ENCODE data around the gene ATP13A3. TPM values are rescaled to one million over a fixed set of nuclear protein-coding genes. Genes with fewer than 3 reads are reported as not detected.
A peak's percentile ranks its signal among the peaks of the same experiment; 100 is the strongest.
"Not testable (repeated sequence)": the region's sequence is repeated elsewhere in the genome, so short reads cannot be mapped to it uniquely, and the experiment has no call there.

The ATP13A3 gene
- total and polyA plus RNA-seq, 9 of the 15 experiments (the other 6 are each of a cell fraction or from before 2014, with no cell fraction given): 16.6 to 135 (median 86.6) TPM

GRCh38 chr3:194520201-194520600 lies 33.4 kb upstream of the ATP13A3 start (continued):
- peak; percentile 14; the same call in 1 of the 2 replicates for TF ChIP-seq REST (IDR thresholded peaks at IDR 0.05; ENCODE audit: borderline replicate concordance)
- not testable (repeated sequence) for TF ChIP-seq REST (CRISPR knock-in tag; IDR thresholded peaks at IDR 0.05; ENCODE audit: low read depth)
- peak; percentile 26 for TF ChIP-seq CTCFL (IDR thresholded peaks at IDR 0.05; ENCODE audit: borderline replicate concordance, insufficient read depth, low read depth, low read length, poor library complexity, severe bottlenecking)
- peak; percentile 33 to 63; a peak in 2 of 4 replicates for TF ChIP-seq RAD21 (CRISPR knock-in tag; conservative IDR thresholded peaks at IDR 0.05 in 1 of 2, IDR thresholded peaks at IDR 0.05 in 1 of 2)
- TF ChIP-seq E2F6 (IDR thresholded peaks at IDR 0.05; ENCODE audit: borderline replicate concordance in 1 of 2, extremely low read depth in 1 of 2, insufficient read depth in 1 of 2, insufficient read length in 1 of 2, low read depth in 1 of 2, low read length in 1 of 2, poor library complexity in 1 of 2, severe bottlenecking in 1 of 2): peak in 1 of 2 experiments; percentile 15
- peak; percentile 46 to 48 (median 46) for TF ChIP-seq CTCF (IDR thresholded peaks at IDR 0.05 in 2 of 3, conservative IDR thresholded peaks at IDR 0.05 in 1 of 3; ENCODE audit: insufficient read depth in 2 of 3, low read depth in 1 of 3, low read length in 3 of 3)
- peak; percentile 35; the same call in 1 of the 2 replicates for TF ChIP-seq CC2D1A (IDR thresholded peaks at IDR 0.05)
- TF ChIP-seq L3MBTL2 (IDR thresholded peaks at IDR 0.05): 0 out of 2 replicates have a peak, but pooled peaks have one; percentile 30
